H9 (cell line): ENCODE measurements around the gene NPAS2. TPM values are rescaled to one million over a fixed set of nuclear protein-coding genes. Genes with fewer than 3 reads are reported as not detected.

Source experiments
- DNase-seq: peaks from one replicate; pipeline ENCODE4 v3.0.0-alpha.2; 2017
- H2AFZ ChIP-seq: one replicate; pipeline ENCODE4 v1.6.1; 2013; ENCODE audit warnings: mild to moderate bottlenecking, low read length, control low read depth, moderate library complexity
- H2AK5ac ChIP-seq: 2 replicates; pipeline ENCODE4 v1.6.1; 2013; ENCODE audit warnings: low read length, control low read depth, mixed read lengths; ENCODE audit not compliant: insufficient read length
- H2BK120ac ChIP-seq: one replicate; pipeline ENCODE4 v1.6.1; 2013; ENCODE audit warnings: low read depth, mild to moderate bottlenecking, low read length, control low read depth, inconsistent platforms; ENCODE audit not compliant: poor library complexity, severe bottlenecking
- H2BK12ac ChIP-seq: 2 replicates; pipeline ENCODE4 v1.6.1; 2013; ENCODE audit warnings: low read length, control low read depth, mixed read lengths, low read depth; ENCODE audit not compliant: insufficient read length
- H2BK15ac ChIP-seq: 2 replicates; pipeline ENCODE4 v1.6.1; 2013; ENCODE audit warnings: low read depth, low read length, control low read depth
- H2BK20ac ChIP-seq: one replicate; pipeline ENCODE4 v1.6.1; 2013; ENCODE audit warnings: low read depth, mild to moderate bottlenecking, low read length, control low read depth, inconsistent platforms; ENCODE audit not compliant: poor library complexity, severe bottlenecking
- H2BK5ac ChIP-seq: 2 replicates; pipeline ENCODE4 v1.6.1; 2013; ENCODE audit warnings: low read length, control low read depth, mixed read lengths; ENCODE audit not compliant: insufficient read length
- H3K14ac ChIP-seq: 2 replicates; pipeline ENCODE4 v1.6.1; 2013; ENCODE audit warnings: low read length, control low read depth; ENCODE audit not compliant: insufficient read depth
- H3K18ac ChIP-seq: 2 replicates; pipeline ENCODE4 v1.6.1; 2013; ENCODE audit warnings: low read depth, mild to moderate bottlenecking, mixed read lengths, low read length, control low read depth; ENCODE audit not compliant: insufficient read length
- H3K23ac ChIP-seq: 2 replicates; pipeline ENCODE4 v1.6.1; 2013; ENCODE audit warnings: low read length, control low read depth, mixed read lengths, low read depth; ENCODE audit not compliant: insufficient read length
- H3K23me2 ChIP-seq: 2 replicates; pipeline ENCODE4 v1.6.1; 2013; ENCODE audit warnings: low read depth, mild to moderate bottlenecking, mixed read lengths, low read length, control low read depth; ENCODE audit not compliant: insufficient read length, poor library complexity, severe bottlenecking
- H3K27ac ChIP-seq: 2 replicates; pipeline ENCODE4 v1.5.1; 2013; ENCODE audit warnings: low read length, control low read depth, mixed read lengths, low read depth; ENCODE audit not compliant: insufficient read length
- H3K27me3 ChIP-seq: 2 replicates; pipeline ENCODE4 v1.6.1; 2013; ENCODE audit warnings: low read length, control low read depth, inconsistent platforms; ENCODE audit not compliant: insufficient read depth
- H3K4ac ChIP-seq: 2 replicates; pipeline ENCODE4 v1.6.1; 2013; ENCODE audit warnings: low read depth, mild to moderate bottlenecking, control low read depth, inconsistent platforms, low read length, moderate library complexity
- H3K4me1 ChIP-seq: 2 replicates; pipeline ENCODE4 v1.6.1; 2013; ENCODE audit warnings: low read length, control low read depth, inconsistent platforms; ENCODE audit not compliant: insufficient read depth
- H3K4me2 ChIP-seq: 2 replicates; pipeline ENCODE4 v1.6.1; 2013; ENCODE audit warnings: low read length, control low read depth, mixed read lengths; ENCODE audit not compliant: insufficient read length, insufficient read depth
- H3K56ac ChIP-seq: 2 replicates; pipeline ENCODE4 v1.6.1; 2013; ENCODE audit warnings: low read depth, mild to moderate bottlenecking, mixed read lengths, low read length, control low read depth; ENCODE audit not compliant: insufficient read length
- H3K79me1 ChIP-seq: 2 replicates; pipeline ENCODE4 v1.6.1; 2013; ENCODE audit warnings: low read depth, mild to moderate bottlenecking, moderate library complexity, low read length, control low read depth, inconsistent platforms; ENCODE audit not compliant: insufficient read depth, poor library complexity, severe bottlenecking
- H3K79me2 ChIP-seq: 2 replicates; pipeline ENCODE4 v1.6.1; 2013; ENCODE audit warnings: low read length, control low read depth, inconsistent platforms; ENCODE audit not compliant: insufficient read depth
- H3K9ac ChIP-seq: 2 replicates; pipeline ENCODE4 v1.6.1; 2013; ENCODE audit warnings: low read length, control low read depth, mixed read lengths; ENCODE audit not compliant: insufficient read length; ENCODE audit errors: extremely low read depth
- H3K9me3 ChIP-seq: one replicate; pipeline ENCODE4 v1.6.1; 2013; ENCODE audit warnings: low read depth, low read length, inconsistent platforms; ENCODE audit not compliant: control insufficient read depth
- H3T11ph ChIP-seq: one replicate; pipeline ENCODE4 v1.6.1; 2013; ENCODE audit warnings: mild to moderate bottlenecking, low read length, control low read depth, inconsistent platforms
- H4K20me1 ChIP-seq: one replicate; pipeline ENCODE4 v1.6.1; 2013; ENCODE audit not compliant: control insufficient read depth, insufficient read length, insufficient read depth
- H4K5ac ChIP-seq: 2 replicates; pipeline ENCODE4 v1.6.1; 2013; ENCODE audit warnings: low read depth, mild to moderate bottlenecking, mixed read lengths, low read length, control low read depth; ENCODE audit not compliant: insufficient read length
- H4K8ac ChIP-seq: replicated peaks from 2 replicates; pipeline ENCODE4 v1.6.1; 2013; ENCODE audit warnings: low read length, control low read depth, mixed read lengths, low read depth; ENCODE audit not compliant: insufficient read length
- H4K91ac ChIP-seq: 2 replicates; pipeline ENCODE4 v1.6.1; 2013; ENCODE audit warnings: low read depth, mild to moderate bottlenecking, moderate library complexity, mixed read lengths, low read length, control low read depth; ENCODE audit not compliant: insufficient read length
- H3K27ac Mint-ChIP-seq, 3 experiments: 2 replicates in 2 of 3; 3 replicates in 1 of 3; pipeline ENCODE4 v1.8.0; 2020 to 2021; ENCODE audit warnings: mixed read lengths in 3 of 3, mild to moderate bottlenecking in 1 of 3, moderate library complexity in 1 of 3
- H3K27me3 Mint-ChIP-seq: 2 replicates; pipeline ENCODE4 v1.8.0; 2021; ENCODE audit warnings: low read depth, mild to moderate bottlenecking, moderate library complexity, mixed read lengths
- H3K36me3 Mint-ChIP-seq, 3 experiments: 2 replicates in 2 of 3; 3 replicates in 1 of 3; pipeline ENCODE4 v1.8.0; 2020 to 2021; ENCODE audit warnings: low read depth in 3 of 3, mixed read lengths in 3 of 3; ENCODE audit not compliant: insufficient read depth in 1 of 3
- H3K4me1 Mint-ChIP-seq, 2 experiments: 2 replicates each; pipeline ENCODE4 v1.8.0; 2020; ENCODE audit warnings: mixed read lengths in 2 of 2
- H3K4me3 Mint-ChIP-seq, 2 experiments: 2 replicates in 1 of 2; 3 replicates in 1 of 2; pipeline ENCODE4 v1.8.0; 2020 to 2021; ENCODE audit warnings: mild to moderate bottlenecking in 2 of 2, mixed read lengths in 2 of 2, moderate library complexity in 1 of 2
- H3K9me3 Mint-ChIP-seq, 2 experiments: 2 replicates in 1 of 2; 3 replicates in 1 of 2; pipeline ENCODE4 v1.8.0; 2020; ENCODE audit warnings: mild to moderate bottlenecking in 2 of 2, mixed read lengths in 2 of 2, moderate library complexity in 1 of 2
- WGBS: extraction: QIAGEN DNeasy Blood & Tissue Kit; methylation state at CpG from one replicate; pipeline ENCODE4 v1.1.7; 2013; ENCODE audit warnings: missing lambda C conversion rate, low lambda C conversion rate, mixed read lengths; ENCODE audit not compliant: insufficient read length; ENCODE audit errors: extremely low coverage; 5-methylcytosine and 5-hydroxymethylcytosine counted together
- total RNA-seq: library from RNA; stranded (reverse); gene quantifications from 2 replicates; pipeline ENCODE4 v1.2.1, GENCODE V29; 2021
- TF ChIP-seq, protein P1 (sequence below): fragments of 200-600 bp; sonication (generic); conservative IDR thresholded peaks from 3 replicates; pipeline ENCODE4 v1.8.0; 2021; ENCODE audit warnings: antibody characterized with exemption, mild to moderate bottlenecking

Gene NPAS2
- total RNA-seq, 1 experiment from 2014 or later, result 1.3 TPM

DNA sequence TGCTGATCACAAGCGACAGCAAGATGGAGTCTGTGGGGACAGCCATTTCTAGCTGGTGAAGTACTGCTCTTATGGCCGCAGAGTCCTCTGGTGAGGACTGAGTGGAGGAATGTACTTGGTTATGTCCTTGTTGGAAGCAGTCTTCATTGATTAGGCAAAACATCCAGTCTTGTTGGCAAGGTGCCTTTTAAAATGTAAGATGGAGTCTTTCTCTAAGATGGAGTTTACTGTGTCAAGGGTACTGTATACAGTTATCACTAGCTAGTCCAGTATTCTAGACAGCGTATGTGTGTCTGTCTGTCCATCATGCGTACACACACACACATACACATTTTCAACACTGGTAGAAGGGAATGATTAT is 74.8 kb downstream of the NPAS2 start:
- TF ChIP-seq, protein P1, sequence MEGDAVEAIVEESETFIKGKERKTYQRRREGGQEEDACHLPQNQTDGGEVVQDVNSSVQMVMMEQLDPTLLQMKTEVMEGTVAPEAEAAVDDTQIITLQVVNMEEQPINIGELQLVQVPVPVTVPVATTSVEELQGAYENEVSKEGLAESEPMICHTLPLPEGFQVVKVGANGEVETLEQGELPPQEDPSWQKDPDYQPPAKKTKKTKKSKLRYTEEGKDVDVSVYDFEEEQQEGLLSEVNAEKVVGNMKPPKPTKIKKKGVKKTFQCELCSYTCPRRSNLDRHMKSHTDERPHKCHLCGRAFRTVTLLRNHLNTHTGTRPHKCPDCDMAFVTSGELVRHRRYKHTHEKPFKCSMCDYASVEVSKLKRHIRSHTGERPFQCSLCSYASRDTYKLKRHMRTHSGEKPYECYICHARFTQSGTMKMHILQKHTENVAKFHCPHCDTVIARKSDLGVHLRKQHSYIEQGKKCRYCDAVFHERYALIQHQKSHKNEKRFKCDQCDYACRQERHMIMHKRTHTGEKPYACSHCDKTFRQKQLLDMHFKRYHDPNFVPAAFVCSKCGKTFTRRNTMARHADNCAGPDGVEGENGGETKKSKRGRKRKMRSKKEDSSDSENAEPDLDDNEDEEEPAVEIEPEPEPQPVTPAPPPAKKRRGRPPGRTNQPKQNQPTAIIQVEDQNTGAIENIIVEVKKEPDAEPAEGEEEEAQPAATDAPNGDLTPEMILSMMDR, result no peak
- no peaks in the 10 kb centered on the region for H3K79me2 ChIP-seq
- H4K8ac ChIP-seq, result no peak overlapping the region
- H2BK12ac ChIP-seq, result no peak overlapping the region
- DNase-seq, result no peak
- no peak overlapping the region for H3K4me3 Mint-ChIP-seq
- no peak overlapping the region for H2AFZ ChIP-seq
- no peak overlapping the region for H3K4me2 ChIP-seq
- peaks cover 4% of the 10 kb centered on the region; the same call in 1 of the 2 replicates for H3K4me1 ChIP-seq
- H4K91ac ChIP-seq, result no peak overlapping the region
- no peaks in the 10 kb centered on the region; the same call in 1 of the 2 replicates for H3K27me3 Mint-ChIP-seq
- H2BK120ac ChIP-seq, result no peak overlapping the region
- no peaks in the 10 kb centered on the region for H3K79me1 ChIP-seq
- no peak overlapping the region for H2AK5ac ChIP-seq
- no peaks in the 10 kb centered on the region for H3K9me3 Mint-ChIP-seq
- no peak overlapping the region for H3K18ac ChIP-seq
- H3K4ac ChIP-seq, result no peak overlapping the region
- no peak overlapping the region for H3K27ac ChIP-seq
- no peak overlapping the region for H4K5ac ChIP-seq
- H3K36me3 Mint-ChIP-seq, result peaks cover 0 to 2% (median 0%) of the 10 kb centered on the region in 3 experiments; a peak in 1 of 7 replicates
- H4K20me1 ChIP-seq, result no peaks in the 10 kb centered on the region
- no peaks in the 10 kb centered on the region for H3K27me3 ChIP-seq
- no peak overlapping the region for H2BK15ac ChIP-seq
- WGBS, result no CpG with 5 or more reads among the region's 4 CpGs
- no peak overlapping the region for H3K9ac ChIP-seq
- no peak overlapping the region for H3K23ac ChIP-seq
- no peaks in the 10 kb centered on the region for H3K23me2 ChIP-seq
- H2BK20ac ChIP-seq, result no peak overlapping the region
- H2BK5ac ChIP-seq, result no peak overlapping the region
- no peak overlapping the region; a peak in 1 of 7 replicates for H3K27ac Mint-ChIP-seq
- no peak overlapping the region for H3T11ph ChIP-seq
- H3K14ac ChIP-seq, result no peak overlapping the region
- H3K4me1 Mint-ChIP-seq, result peaks cover 23 to 25% of the 10 kb centered on the region in 2 experiments
- no peaks in the 10 kb centered on the region for H3K9me3 ChIP-seq
- no peak overlapping the region for H3K56ac ChIP-seq
